SK-N-SH (cell line): Measurements from ENCODE around the gene TROAP.

Experiments used
- CTCF ChIP-seq: fragments of 200-600 bp; sonication (generic); IDR thresholded peaks from 2 replicates; pipeline ENCODE4 v1.6.1; 2017; ENCODE audit warnings: antibody characterized with exemption, mild to moderate bottlenecking, moderate library complexity
- MAX ChIP-seq: IDR thresholded peaks from 2 replicates; pipeline ENCODE4 v1.4.0; 2012; ENCODE audit warnings: low read depth
- RAD21 ChIP-seq: IDR thresholded peaks from 2 replicates; pipeline ENCODE4 v1.6.1; 2012; ENCODE audit warnings: mild to moderate bottlenecking, low read length
- SMC3 ChIP-seq: IDR thresholded peaks from 2 replicates; pipeline ENCODE4 v1.6.1; 2012; ENCODE audit warnings: low read depth, low read length, improper control_type of control experiment
- YY1 ChIP-seq: IDR thresholded peaks from 2 replicates; pipeline ENCODE4 v1.4.0; 2012; ENCODE audit warnings: low read depth, mild to moderate bottlenecking

GRCh38 chr12:49305762-49306510, 17.1 kb upstream of the TROAP start:
- TF ChIP-seq RAD21 (no peak), CTCF (no peak), YY1 (no peak), MAX (no peak), SMC3 (no peak)
